Stimulated activated CD4-positive, alpha-beta T cell treated with anti-CD3 and anti-CD28 coated beads, Interleukin-1b, Interleukin-23, amount 100 ng/mL, for 24 hours (primary cell): ENCODE results near the gene C1QL4.
"Not testable (repeated sequence)": the region's sequence is repeated elsewhere in the genome, so short reads cannot be mapped to it uniquely, and the experiment has no call there.

ENCODE experiments used
- DNase-seq, 4 experiments: peaks; one replicate each; pipeline ENCODE4 v3.0.0-alpha.2; 2020; ENCODE audit warnings: low read depth in 4 of 4, low spot score in 1 of 4

C1QL4 gene

GRCh38 chr12:49334681-49335080 lies 2.3 kb downstream of the C1QL4 start:
- no peak for DNase-seq

GRCh38 chr12:49334226-49334625 lies 2.8 kb downstream of the C1QL4 start:
- DNase-seq, result no peak

GRCh38 chr12:49333778-49334177 lies 3.2 kb downstream of the C1QL4 start:
- DNase-seq, result not testable (repeated sequence)

- DNase-seq, result no peak
Measured at GRCh38 chr12:49332891-49333371, 4.1 kb downstream of the C1QL4 start.

- DNase-seq, result no peak
Measured at GRCh38 chr12:49332441-49332861, 4.5 kb downstream of the C1QL4 start.

- DNase-seq, result no peak
Measured at GRCh38 chr12:49331380-49332222, 5.4 kb downstream of the C1QL4 start.

- no peak for DNase-seq
Measured at GRCh38 chr12:49330631-49331379, 6.2 kb downstream of the C1QL4 start.

- DNase-seq, result no peak
Measured at GRCh38 chr12:49330032-49330619, 6.9 kb downstream of the C1QL4 start.

GRCh38 chr12:49328816-49329215 lies 8.2 kb downstream of the C1QL4 start:
- no peak for DNase-seq

GRCh38 chr12:49327887-49328286 lies 9.1 kb downstream of the C1QL4 start:
- DNase-seq, result no peak

GRCh38 chr12:49327368-49327767 lies 9.6 kb downstream of the C1QL4 start:
- DNase-seq, result no peak

GRCh38 chr12:49325606-49326005 lies 11.4 kb downstream of the C1QL4 start:
- no peak for DNase-seq

- DNase-seq, result no peak
Measured at GRCh38 chr12:49323524-49324097, 13.4 kb downstream of the C1QL4 start.

- peak; percentile 89 to 95 (median 92) for DNase-seq
Measured at GRCh38 chr12:49322708-49323523, 14.1 kb downstream of the C1QL4 start, which contains the start of gene TROAP. TSS of gene TROAP (plus strand) at chr12:49323255. CDS start at chr12:49323609, 354 bp downstream.

- DNase-seq, result no peak
Measured at GRCh38 chr12:49322367-49322707, 14.7 kb downstream of the C1QL4 start.

GRCh38 chr12:49320411-49321103 lies 16.4 kb downstream of the C1QL4 start:
- DNase-seq, result not testable (repeated sequence)

- not testable (repeated sequence) for DNase-seq
Measured at GRCh38 chr12:49317118-49317517, 19.9 kb downstream of the C1QL4 start.

- DNase-seq, result no peak
Measured at GRCh38 chr12:49314811-49315210, 22.2 kb downstream of the C1QL4 start.

- DNase-seq, result not testable (repeated sequence)
Measured at GRCh38 chr12:49310451-49311000, 26.5 kb downstream of the C1QL4 start.

GRCh38 chr12:49309386-49309785 lies 27.6 kb downstream of the C1QL4 start:
- DNase-seq, result no peak
